Vagina (tissue), 2 donors: ENCODE results near the gene NISCH. TPM values are rescaled to one million over a fixed set of nuclear protein-coding genes. Genes with fewer than 3 reads are reported as not detected.

ENCODE experiments used
- DNase-seq, 2 donors: peaks; one replicate each; pipeline ENCODE4 v3.0.0-alpha.2; 2017; ENCODE audit errors: extremely low spot score in 2 of 2
- H3K27ac ChIP-seq: fragments of 200-600 bp; sonication (generic); one replicate; pipeline ENCODE4 v1.5.1; 2019
- H3K27me3 ChIP-seq: fragments of 200-600 bp; sonication (generic); one replicate; pipeline ENCODE4 v1.5.1; 2019
- H3K36me3 ChIP-seq, 2 donors: fragments of 200-600 bp; sonication (generic); one replicate each; pipeline ENCODE4 v1.5.1; 2017 to 2019
- H3K4me1 ChIP-seq: fragments of 200-600 bp; sonication (generic); one replicate; pipeline ENCODE4 v1.5.1; 2019
- H3K4me3 ChIP-seq, 2 donors: fragments of 200-600 bp; sonication (generic); 1 replicate in 1 of 2; 2 replicates in 1 of 2; pipeline ENCODE4 v1.5.1; 2016 to 2019
- H3K9me3 ChIP-seq: fragments of 200-600 bp; sonication (generic); one replicate; pipeline ENCODE4 v1.5.1; 2019
- CTCF ChIP-seq, 3 experiments: fragments of 450-650 bp in 2 of 3; fragments of 200-600 bp in 1 of 3; sonication (generic) in 1 of 3; IDR thresholded peaks; one replicate each; pipeline ENCODE4 v1.5.1; 2017 to 2019; ENCODE audit warnings: antibody characterized with exemption in 3 of 3, mild to moderate bottlenecking in 2 of 3, moderate library complexity in 2 of 3
- POLR2A ChIP-seq, 2 donors: fragments of 450-650 bp; IDR thresholded peaks; one replicate each; pipeline ENCODE4 v1.6.1; 2017; ENCODE audit warnings: antibody characterized with exemption in 2 of 2, mild to moderate bottlenecking in 2 of 2, moderate library complexity in 2 of 2
- POLR2AphosphoS5 ChIP-seq, 2 donors: sonication (generic); formaldehyde crosslinking; IDR thresholded peaks; one replicate each; pipeline ENCODE4 v1.9.0; 2017; ENCODE audit warnings: antibody characterized with exemption in 2 of 2, mild to moderate bottlenecking in 2 of 2, low read depth in 1 of 2; ENCODE audit not compliant: insufficient read depth in 1 of 2
- intact Hi-C: fragments of 100-400 bp; cut with DNase I; formaldehyde crosslinking; loops from one replicate; pipeline ENCODE4 v1.15.1; 2023
- total RNA-seq: library from RNA; depleted of rRNA; stranded (reverse); fragments of >200 nt; gene quantifications from one replicate; pipeline ENCODE4 v1.2.3, GENCODE V29; 2016

NISCH gene
- total RNA-seq, 1 donor from 2014 or later: 103 TPM

DNA sequence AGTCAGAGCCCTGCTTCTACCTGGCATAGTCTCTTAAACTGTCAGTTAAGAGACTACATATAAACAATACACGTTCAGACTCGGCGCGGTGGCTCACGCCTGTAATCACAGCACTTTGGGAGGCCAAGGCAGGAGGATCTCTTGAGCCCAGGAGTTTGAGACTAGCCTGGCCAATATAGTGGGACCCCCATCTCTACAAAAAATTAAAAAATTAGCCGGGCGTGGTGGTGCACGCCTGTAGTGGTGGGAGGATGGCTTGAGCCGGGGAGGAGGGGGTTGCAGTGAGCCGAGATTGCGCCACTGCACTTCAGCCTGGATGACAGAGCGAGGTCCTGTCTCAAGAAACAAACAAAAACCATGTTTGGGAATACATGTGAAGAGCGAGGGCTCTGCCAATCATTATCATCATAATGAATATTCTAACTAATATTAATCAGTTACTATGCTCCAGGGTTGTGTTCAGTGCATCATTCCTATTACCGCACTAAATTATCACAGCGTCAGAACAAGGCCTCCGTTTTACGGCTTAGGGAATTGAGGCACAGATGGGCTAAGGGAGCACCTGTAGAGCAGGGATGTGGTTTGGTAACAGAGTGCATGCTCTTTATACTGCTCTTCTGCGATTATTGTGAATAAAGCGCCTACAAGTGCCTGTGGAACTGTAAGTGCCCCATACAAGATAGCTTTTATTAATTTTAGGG lies 80.2 kb downstream of the NISCH start:
- H3K36me3 ChIP-seq: no peaks in the 10 kb centered on the region
- no peaks in the 10 kb centered on the region for H3K9me3 ChIP-seq
- H3K27me3 ChIP-seq: no peaks in the 10 kb centered on the region
- peak in 1 of 2 donors; percentile 78 for DNase-seq
- peaks cover 86% of the 10 kb centered on the region for H3K4me1 ChIP-seq
- no peak for TF ChIP-seq POLR2A (IDR thresholded peaks at IDR 0.05)
- no peak for TF ChIP-seq POLR2AphosphoS5 (IDR thresholded peaks at IDR 0.05; ENCODE audit: insufficient read depth in 1 of 2, low read depth in 1 of 2)
- no peak for TF ChIP-seq CTCF (IDR thresholded peaks at IDR 0.05)
- H3K4me3 ChIP-seq: peak overlapping the region; percentile 67 to 74
- peak overlapping the region; percentile 92 for H3K27ac ChIP-seq
- intact Hi-C loops: loop anchor here (10.0 kb wide), 1 partner anchor 61 kb away; no protein-coding TSS in a partner anchor

- DNase-seq: no peak
- H3K27me3 ChIP-seq: no peaks in the 10 kb centered on the region
- no peaks in the 10 kb centered on the region for H3K9me3 ChIP-seq
- H3K4me3 ChIP-seq: peak overlapping the region; percentile 67 to 74
- H3K27ac ChIP-seq: peak overlapping the region; percentile 62
- H3K36me3 ChIP-seq: no peaks in the 10 kb centered on the region
- intact Hi-C loops: loop anchor here (10.0 kb wide), 1 partner anchor 61 kb away; no protein-coding TSS in a partner anchor
- no peak for TF ChIP-seq POLR2AphosphoS5 (IDR thresholded peaks at IDR 0.05; ENCODE audit: insufficient read depth in 1 of 2, low read depth in 1 of 2)
- TF ChIP-seq CTCF (IDR thresholded peaks at IDR 0.05): no peak
- TF ChIP-seq POLR2A (IDR thresholded peaks at IDR 0.05): no peak
- peaks cover 86% of the 10 kb centered on the region for H3K4me1 ChIP-seq
These were observed 80.6 kb downstream of the NISCH start for GRCh38 chr3:52536112-52536368.

GRCh38 chr3:52536369-52537164 lies 81.2 kb downstream of the NISCH start, which contains the start of gene UQCC5:
Gene UQCC5 (plus strand): TSS chr3:52536605. CDS start chr3:52536756, 151 bp downstream.
- Histone ChIP-seq H3K4me3 (peak within 1 kb of the TSS; percentile 67 to 74), H3K36me3 (no peaks in the 10 kb centered on the region), H3K27ac (peak within 1 kb of the TSS; percentile 92), H3K9me3 (no peaks in the 10 kb centered on the region), H3K4me1 (peaks cover 86% of the 10 kb centered on the region), H3K27me3 (no peaks in the 10 kb centered on the region)
- intact Hi-C loops: loop anchor here (10.0 kb wide), 1 partner anchor 62 kb away; no protein-coding TSS in a partner anchor
- TF ChIP-seq POLR2AphosphoS5 (IDR thresholded peaks at IDR 0.05; ENCODE audit: insufficient read depth in 1 of 2, low read depth in 1 of 2) (peak; percentile 94 to 100), CTCF (IDR thresholded peaks at IDR 0.05) (peak in 1 of 3 experiments; percentile 6), POLR2A (IDR thresholded peaks at IDR 0.05) (peak; percentile 89 to 98)
- DNase-seq: peak; percentile 97 to 99

GRCh38 chr3:52537165-52537620 lies 81.8 kb downstream of the NISCH start:
- Histone ChIP-seq H3K27me3 (no peaks in the 10 kb centered on the region), H3K4me1 (peaks cover 80% of the 10 kb centered on the region), H3K4me3 (peak overlapping the region; percentile 67 to 74), H3K27ac (peak overlapping the region; percentile 62), H3K9me3 (no peaks in the 10 kb centered on the region), H3K36me3 (no peaks in the 10 kb centered on the region)
- intact Hi-C loops: loop anchor here (10.0 kb wide), 1 partner anchor 62 kb away; no protein-coding TSS in a partner anchor
- no peak for DNase-seq
- no peak for TF ChIP-seq POLR2A (IDR thresholded peaks at IDR 0.05)
- no peak for TF ChIP-seq POLR2AphosphoS5 (IDR thresholded peaks at IDR 0.05; ENCODE audit: insufficient read depth in 1 of 2, low read depth in 1 of 2)
- TF ChIP-seq CTCF (IDR thresholded peaks at IDR 0.05): no peak
